Fibroblast of the conjunctiva (primary cell): Measurements from ENCODE around the gene MEIOSIN.

Source experiments
- DNase-seq: peaks from one replicate; pipeline ENCODE4 v3.0.0-alpha.2; 2010; ENCODE audit warnings: low read depth

Gene MEIOSIN

DNA sequence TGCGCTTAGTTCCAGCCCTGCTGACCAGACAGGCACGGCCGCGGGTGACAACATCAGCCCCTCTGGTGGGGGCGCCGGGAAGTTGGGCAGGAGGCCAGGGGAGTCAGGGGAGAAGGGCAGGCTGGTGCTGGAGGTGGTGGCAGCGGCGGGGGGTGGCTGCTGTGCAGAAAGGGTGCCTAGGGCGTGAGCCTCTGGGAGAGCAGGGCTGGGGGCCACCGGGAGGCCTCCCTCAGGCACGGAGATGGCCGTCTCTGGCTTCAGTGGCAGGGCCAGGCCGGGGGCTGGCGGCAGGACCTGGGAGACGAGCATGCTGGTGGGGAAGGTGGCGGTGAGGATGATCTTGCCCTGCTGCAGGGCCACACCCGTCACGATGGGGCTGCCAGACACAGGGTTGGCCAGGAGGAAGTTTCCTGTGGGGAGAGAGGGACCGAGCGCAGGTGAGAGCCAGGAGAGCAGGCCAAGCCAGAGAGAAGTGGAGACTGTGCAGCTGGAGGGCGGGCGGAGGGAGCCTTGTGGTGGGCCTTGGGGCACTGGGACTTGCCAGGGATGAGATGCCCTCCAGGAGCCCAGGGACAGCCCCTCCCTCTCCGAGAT, 32.6 kb downstream of the MEIOSIN start:
- DNase-seq = no peak

DNA sequence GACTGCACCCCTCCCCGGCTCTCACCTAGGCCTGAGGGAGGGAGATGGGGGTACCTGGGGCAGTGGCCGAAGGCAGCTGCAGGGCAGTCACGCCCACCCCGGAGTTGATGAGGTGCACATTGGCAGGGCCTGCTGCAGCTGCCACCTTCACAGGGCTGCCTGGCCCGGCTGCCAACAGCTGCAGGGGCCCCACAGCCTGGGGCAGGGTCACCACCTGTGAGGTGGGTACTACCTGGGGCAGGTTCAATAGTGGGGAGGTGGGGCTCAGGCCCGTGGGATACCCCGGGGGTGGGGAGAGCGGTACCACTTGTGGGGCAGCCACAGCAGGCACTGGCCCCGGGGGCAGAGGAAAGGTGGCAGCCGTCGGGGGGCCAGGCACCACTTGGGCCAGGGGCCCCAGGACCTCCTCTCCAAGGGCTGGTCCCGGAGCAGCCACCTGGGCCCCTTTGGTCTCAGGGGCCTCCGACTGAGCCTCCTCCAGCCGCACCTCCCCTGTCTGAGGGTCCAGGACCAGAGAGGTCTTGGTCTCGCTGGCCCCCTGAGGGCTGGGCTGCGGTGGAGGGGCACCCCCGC, 33.1 kb downstream of the MEIOSIN start:
- DNase-seq = no peak

DNA sequence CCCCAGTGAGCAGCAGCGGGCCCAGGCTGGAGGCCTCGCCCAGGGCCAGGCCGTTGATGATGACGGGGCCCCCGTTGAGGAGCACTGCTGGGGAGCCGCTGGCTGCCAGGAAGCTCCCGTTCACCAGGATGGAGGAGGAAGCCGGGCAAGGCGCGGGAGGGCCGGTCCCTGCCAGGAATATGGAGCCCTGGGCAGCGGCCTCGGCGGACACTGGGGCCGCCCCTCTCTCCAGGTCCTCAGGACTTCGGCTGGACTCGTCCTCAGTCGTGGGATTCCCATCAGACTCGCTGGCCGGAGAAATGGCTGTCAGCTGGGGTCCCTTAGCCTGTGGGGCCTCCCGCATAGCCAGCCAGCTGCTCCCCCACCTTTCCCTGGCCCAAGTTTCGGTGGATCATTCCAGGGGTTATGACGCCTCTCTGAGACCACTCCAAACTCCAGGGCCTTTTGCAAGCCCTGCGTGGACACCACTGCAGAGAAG, 33.7 kb downstream of the MEIOSIN start:
- DNase-seq = no peak

DNA sequence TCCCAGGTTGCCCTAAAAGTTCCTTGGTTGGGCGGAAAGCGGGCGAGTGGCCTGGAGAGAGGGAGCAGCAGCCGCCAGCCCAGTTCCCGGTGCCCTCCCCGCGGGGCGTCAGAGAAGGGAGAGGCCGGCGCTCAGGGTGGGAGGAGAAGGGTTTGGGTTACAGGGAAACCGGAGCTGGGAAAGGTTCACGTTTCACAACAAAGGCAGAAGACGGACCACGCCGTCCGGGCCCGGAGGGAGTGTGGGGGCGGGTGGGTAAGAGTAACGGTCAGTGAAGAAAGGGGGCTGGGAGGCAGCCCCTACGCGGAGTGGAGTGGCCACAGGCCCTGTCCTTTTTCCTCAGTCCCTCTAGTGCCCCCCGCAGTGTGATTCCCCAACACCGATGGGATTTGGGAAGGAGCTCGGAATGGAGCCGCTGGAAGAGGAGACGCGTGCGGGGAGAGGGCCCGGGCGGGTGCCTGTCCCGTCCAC, 34.2 kb downstream of the MEIOSIN start:
- peak; percentile 70 for DNase-seq

- no peak for DNase-seq
Observed at GRCh38 chr19:45767881-45768654, 34.8 kb downstream of the MEIOSIN start.

- no peak for DNase-seq
Observed at GRCh38 chr19:45768655-45768983, 35.4 kb downstream of the MEIOSIN start.

DNA sequence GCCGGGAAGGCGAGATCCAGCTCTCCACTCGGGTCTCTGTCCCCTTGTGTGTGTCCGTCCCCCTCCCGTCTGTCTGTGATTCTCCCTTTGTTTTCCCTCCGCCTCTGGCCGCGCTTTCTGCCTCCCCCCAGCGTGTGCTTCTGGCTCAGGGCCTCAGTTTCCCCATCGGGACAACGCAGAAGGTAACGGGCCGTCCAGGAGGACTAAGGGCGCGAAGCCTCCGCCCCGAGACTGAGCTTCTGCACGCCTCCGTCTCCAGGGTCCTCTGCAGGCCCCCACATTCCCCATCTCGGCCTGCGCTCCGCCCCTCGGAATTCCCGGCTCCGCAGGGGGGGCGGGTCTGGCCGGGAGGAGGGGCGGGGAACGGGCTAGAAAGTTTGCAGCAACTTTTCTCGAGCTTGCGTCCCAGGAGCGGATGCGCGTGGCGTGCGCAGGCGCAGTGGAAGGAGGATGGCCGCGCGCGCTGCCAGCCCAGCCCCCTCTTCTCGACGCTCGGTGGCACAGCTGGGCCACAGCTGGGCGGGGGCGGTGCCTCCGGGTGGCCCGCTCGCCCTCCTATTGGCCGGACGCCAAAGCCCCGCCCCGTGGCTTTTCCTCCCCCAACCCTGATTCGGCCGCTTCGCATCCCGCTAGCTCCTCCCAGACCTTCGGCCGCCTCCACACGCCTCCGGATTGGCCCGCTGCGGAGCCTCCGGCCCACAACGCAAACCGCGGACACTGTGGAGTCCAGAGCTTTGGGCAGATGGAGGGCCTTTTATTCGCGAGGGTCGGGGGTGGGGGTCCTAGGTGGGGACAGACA, 35.9 kb downstream of the MEIOSIN start, which contains the start of gene SIX5:
Gene SIX5, minus strand, starts transcription at position 269 of the 799 bp plus-strand sequence. CDS start 408 bp downstream, outside the sequence.
- peak; percentile 98 for DNase-seq

- DNase-seq = no peak
Observed at GRCh38 chr19:45769821-45770191, 36.6 kb downstream of the MEIOSIN start.

DNA sequence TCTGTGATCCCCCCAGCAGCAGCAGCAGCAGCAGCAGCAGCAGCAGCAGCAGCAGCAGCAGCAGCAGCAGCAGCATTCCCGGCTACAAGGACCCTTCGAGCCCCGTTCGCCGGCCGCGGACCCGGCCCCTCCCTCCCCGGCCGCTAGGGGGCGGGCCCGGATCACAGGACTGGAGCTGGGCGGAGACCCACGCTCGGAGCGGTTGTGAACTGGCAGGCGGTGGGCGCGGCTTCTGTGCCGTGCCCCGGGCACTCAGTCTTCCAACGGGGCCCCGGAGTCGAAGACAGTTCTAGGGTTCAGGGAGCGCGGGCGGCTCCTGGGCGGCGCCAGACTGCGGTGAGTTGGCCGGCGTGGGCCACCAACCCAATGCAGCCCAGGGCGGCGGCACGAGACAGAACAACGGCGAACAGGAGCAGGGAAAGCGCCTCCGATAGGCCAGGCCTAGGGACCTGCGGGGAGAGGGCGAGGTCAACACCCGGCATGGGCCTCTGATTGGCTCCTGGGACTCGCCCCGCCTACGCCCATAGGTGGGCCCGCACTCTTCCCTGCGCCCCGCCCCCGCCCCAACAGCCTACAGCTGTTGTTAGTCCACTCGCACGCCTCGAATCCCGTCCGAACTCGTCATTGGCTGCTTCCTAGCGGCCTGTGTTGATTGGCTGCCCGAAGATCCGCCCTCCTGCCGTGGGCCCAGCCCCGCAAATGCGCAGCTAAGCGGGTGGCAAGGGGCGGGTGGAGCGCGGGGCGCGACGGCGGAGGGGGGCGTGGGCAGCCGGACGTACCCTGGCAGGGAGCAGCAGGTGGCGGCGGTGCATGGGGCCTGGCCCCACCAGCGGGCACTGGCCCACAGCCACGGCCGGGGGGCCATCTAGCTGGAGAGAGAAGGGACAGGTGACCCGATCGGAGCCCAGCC, 37.2 kb downstream of the MEIOSIN start:
- DNase-seq = peak; percentile 98

GRCh38 chr19:45771311-45771933, 38.2 kb downstream of the MEIOSIN start:
- no peak for DNase-seq

GRCh38 chr19:45772130-45772840, 39.0 kb downstream of the MEIOSIN start:
- no peak for DNase-seq

- no peak for DNase-seq
Observed at GRCh38 chr19:45772912-45773311, 39.7 kb downstream of the MEIOSIN start.

GRCh38 chr19:45773384-45773783, 40.1 kb downstream of the MEIOSIN start:
- no peak for DNase-seq

DNA sequence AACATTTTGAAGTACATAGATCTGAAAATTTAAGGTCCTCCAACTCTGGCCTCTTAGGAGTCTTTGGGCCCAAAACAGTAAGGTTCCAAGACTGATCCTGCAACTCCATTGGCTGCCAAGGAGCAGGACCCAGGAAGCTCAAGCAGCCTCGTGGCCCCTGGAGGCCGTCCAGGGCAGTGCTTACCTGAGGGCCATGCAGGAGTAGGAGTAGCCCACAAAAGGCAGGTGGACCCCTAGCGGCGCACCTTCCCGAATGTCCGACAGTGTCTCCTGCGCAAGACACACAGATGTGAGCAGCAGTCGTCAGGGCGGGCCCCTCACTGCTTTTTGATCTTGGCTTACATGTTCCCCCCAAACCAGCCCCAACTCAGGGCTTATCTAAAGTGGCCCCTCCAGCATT, 41.5 kb downstream of the MEIOSIN start:
- DNase-seq = no peak

- no peak for DNase-seq
Observed at GRCh38 chr19:45777395-45777961, 44.2 kb downstream of the MEIOSIN start.

GRCh38 chr19:45778010-45778661, 44.9 kb downstream of the MEIOSIN start:
- DNase-seq = no peak

DNA sequence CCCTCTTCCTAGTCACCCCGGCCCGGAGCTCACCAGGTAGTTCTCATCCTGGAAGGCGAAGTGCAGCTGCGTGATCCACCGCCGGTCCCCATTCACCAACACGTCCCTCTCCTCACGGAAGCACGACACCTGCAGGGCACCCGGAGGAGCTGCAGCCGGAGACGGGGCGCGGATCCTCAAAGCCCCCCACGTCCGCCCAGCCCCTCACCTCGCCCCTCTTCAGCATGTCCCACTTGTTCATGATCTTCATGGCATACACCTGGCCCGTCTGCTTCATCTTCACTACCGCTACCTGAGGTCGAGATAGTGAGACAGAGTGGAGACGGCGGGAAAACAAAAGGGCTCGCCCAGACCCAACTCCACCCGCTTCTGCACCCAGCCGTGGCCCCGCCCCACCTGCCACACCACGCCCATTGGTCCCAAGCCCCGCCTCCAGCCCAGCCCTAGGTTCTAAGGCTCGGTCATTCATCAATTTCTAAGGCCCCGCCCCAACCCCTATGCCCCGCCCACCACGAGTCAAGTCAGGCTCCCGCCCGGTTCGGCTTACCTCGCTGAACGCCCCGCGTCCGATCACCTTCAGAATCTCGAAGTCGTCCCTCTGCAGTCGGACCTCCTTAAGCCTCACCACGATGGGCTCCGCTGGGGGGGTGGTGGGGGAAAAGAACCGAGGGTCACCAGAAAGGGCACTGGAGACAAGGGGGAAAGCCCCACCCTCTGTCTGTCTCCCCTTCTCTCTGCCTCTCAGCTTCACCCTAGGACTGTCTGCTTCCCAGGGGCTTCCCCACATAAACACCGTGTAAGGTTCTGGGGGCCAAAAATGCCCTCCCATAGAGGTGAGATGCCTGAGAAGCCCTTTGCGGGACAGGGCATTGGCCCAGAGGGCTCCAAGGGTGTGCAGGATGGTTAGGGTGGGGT, 46.2 kb downstream of the MEIOSIN start:
- no peak for DNase-seq

- DNase-seq = no peak
Observed at GRCh38 chr19:45780146-45780447, 46.9 kb downstream of the MEIOSIN start.
